ENCODE data around the gene AK4. TPM values are rescaled to one million over a fixed set of nuclear protein-coding genes. Genes with fewer than 3 reads are reported as not detected.

The AK4 gene
- total RNA-seq, 1 experiment from 2014 or later, result 8.9 TPM

DNA sequence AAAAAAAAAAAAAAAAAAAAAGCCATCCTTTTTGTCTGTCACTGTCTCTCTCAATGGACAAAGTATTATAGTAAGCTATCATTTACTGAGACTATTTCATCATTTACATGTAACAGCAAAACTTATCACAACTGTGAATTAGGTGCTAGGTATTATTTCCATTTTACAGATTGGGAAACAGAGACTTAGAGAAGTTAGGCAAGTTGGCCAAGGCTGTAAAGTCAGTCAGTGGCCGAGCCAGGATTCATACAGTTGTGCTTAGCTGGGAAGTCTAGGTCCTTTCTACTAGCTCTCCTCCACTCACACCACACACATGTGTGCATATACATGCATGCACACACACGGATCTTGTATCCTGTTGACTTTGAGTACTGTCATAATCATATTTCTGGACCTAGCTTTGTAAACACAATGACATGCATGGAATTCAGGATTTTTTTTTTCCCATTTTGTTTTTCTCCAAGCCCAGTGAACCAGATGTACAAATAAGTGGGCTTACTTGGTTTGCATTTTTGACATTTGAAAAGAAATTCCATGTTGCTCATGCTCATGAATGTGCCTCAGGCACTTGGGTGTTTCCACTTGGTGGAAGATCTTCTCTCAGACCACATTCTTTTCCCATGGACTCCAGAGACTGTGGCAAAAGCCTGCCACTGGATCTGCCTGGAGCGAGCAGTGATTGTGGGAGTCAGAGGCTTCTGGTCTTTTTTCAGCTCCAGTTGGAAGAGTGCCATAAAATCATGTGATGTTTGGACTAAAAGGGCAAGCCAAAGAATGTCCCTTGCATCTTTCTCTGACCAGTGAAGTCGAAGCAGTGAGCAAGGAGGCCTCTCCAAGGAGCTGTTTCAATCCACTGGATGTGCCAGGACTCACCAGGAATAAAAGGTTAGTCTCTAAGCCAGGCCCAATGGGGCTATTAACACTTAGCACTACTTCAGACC lies 99.7 kb downstream of the AK4 start:
- DNase-seq (ENCODE audit: low spot score), result peak; percentile 51

DNA sequence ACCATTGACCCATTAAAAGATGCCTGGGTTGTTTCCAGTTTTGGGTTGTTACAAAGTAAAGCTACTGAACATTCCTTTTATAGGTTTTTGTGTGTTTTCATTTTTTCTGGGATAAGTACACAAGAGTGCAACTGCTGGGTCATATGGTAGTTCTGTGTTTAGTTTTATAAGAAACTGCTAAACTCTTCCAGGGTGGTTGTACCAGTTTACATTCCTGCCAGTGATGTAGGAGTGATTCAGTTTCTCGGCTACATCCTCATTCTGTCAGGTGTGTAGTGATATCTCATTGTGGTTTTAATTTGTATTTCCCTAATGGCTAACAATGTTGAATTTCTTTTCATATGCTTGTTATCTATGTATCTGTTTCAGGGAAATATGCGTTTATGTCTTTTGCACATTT lies 102.8 kb downstream of the AK4 start:
- DNase-seq (ENCODE audit: low spot score), result no peak

DNA sequence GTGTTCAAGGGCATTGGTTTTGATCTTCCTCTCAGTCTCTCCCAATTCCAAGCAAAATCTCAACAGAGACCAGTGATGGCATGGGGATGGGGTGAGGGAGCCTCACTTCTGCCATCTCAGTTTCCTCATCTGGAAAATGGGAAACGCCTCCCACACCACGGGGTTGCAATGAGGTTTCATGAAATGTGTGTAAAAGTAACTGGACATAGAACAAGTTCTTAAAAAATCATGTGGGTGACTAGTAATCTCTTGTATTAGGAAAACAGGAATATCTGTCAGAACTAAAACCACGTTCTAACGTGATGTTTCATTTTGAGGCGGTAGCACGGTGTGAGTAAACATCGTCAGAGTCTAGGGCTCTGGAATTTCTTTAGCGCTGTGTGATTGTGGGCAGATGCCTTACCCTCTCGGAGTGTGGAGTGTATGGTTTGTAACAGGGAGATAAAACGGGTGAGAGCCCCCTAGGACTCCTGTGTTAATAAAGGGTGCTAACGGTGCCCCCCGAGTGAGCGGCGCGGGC lies 105.9 kb downstream of the AK4 start:
- peak; percentile 16 for DNase-seq (ENCODE audit: low spot score)

DNA sequence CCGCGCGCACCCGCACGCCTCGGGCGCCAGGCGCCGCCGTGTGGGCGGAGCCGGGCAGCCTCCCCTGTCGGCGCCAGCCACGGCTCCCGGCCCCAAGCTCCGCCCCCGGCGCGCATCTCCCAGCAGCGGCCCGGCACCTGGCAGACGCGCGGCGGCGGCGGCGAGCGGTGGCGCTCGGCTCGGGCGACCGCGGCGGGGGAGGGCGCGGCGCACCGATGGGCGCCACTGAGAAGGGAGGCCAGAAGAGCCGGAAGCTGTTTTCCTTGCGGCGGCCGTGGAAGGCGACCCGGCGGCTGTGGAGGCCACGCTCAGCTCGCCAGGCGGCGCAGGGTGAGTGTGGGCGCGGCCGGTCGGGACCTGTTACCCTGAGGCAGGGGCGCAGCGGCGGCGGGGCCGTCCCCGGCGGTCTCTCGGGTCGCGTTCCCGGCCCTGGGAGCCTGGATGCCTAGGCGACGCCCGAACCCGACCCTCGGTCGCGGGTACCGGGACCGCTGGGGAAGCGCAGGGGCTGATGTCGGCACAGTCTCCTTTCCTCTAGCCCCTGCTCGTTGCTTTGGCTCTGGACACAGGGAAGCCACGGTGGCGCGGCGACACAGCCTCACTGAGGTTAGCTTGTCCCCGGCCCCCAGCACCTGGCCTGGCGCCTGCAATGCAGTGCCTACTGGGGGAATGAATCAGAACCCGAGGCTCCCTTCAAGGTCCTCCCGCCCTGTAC lies 106.5 kb downstream of the AK4 start:
- peak; percentile 36 for DNase-seq (ENCODE audit: low spot score)

DNA sequence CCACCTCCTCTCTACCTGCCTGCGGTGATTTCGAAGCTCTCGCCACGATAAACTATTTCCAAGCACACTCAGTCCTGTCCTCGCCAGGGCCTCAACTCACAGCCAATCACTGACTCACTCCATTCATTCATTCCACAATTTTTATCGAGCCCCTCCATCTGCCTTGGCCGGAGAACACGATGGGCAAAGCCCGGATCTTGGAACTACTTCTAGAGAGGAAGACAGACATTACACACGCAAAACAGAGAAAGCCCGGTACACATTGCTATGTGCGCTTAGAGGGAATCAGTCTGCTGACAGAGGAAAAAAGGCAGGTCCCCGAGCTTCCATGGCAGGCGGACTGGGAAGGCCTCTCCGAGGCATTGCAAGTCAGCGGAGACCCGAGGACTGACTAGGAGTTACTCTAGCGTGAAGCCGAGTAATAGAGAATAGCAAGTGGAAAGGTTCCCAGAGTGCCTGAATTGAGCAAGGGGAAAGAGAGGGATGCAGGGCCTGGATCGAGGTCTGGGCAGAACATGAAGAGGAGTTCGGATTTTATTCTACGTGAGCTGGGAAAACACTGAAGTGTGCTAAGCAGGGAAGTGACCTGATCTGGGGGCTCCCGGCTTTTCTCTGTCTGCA lies 107.1 kb downstream of the AK4 start:
- no peak for DNase-seq (ENCODE audit: low spot score)

DNA sequence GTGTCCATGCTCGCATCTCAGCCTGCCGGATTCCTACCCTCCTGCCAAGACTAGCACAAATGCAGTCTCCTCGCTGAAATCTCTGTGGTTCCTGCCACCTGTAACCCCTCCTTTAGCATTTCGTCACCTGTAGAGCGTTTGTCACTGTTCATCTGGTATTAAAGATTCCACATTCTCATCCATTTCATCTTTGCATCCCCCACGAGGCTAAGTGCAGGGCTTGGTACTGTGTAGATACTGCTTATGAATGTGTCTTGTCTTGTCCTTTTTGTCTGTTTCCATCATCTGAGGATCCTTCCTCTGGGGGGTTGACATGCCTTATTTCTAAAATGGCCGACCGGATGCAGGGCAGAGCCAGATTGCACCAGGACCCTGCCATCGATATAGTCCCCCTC lies 107.7 kb downstream of the AK4 start:
- no peak for DNase-seq (ENCODE audit: low spot score)

DNA sequence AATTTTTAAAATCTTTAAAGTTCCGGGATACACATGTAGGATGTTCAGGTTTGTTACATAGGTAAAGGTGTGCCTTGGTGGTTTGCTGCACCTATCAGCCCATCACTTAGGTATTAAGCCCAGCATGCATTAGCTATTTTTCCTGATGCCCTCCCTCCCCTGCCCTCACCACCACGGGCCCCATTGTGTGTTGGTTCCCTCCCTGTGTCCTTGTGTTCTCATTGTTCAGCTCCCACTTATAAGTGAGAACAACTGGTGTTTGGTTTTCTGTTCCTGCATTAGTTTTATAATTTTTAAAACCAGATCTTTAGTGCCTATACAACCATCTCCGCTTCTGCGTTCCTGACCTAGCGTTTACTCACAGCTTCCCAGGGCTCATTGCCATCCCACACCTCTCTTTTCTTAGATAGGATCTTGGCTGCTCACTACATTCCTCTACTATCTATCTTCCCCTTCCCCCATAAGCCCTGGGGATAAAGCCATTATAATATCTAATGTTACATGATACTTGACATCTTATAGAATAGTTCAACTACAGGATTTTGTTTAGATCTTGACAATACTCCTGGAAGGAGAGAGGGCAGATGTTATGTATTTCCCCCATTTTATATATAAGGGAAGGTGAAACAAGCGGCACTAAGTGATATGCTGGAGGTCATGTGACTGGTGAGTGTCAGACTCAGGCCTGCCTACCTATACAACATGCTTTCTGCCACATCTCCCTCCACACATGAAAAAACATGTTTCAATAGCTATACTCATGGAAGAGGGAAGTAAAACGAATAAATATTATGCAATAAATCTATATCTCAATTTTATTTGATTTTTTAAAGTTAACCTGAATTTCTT lies 109.1 kb downstream of the AK4 start:
- DNase-seq (ENCODE audit: low spot score), result no peak

DNA sequence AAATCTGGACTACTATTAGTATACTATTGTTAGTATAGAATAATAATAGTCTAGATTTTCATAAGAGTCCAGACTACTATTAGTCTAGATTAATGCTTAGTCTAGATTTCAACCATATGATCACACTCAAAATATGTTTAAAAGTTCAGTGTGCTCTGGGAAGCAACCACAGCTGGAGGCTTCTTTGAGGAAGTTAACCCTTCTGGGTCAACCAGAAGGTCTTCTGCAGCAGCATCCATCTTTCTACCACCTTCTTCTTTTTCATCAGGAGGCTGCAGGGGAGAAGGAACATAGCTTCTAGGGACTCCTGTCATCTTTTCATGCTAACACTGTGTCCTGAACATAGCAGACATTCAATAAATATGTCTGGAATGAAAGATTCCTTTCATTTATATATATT lies 110.1 kb downstream of the AK4 start:
- no peak for DNase-seq (ENCODE audit: low spot score)

DNA sequence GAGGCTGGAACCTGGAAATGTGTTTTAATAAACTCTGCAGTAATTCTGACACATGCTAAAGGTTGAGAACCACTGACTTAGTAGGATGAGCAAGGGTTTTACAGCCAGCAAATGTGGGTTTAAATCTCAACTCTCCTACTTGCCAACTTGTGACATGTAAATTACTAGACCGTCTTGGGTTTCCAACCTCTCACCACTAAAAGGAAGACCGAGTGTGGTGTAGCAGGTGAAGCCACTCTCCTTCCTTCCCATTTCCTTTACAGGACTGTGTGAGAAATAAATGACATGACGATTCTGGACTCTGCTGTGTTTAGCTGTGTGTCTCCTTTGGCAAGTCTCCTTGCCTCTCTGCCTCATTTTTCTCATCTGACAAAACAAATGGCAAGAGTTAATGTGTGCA lies 111.8 kb downstream of the AK4 start:
- no peak for DNase-seq (ENCODE audit: low spot score)

DNA sequence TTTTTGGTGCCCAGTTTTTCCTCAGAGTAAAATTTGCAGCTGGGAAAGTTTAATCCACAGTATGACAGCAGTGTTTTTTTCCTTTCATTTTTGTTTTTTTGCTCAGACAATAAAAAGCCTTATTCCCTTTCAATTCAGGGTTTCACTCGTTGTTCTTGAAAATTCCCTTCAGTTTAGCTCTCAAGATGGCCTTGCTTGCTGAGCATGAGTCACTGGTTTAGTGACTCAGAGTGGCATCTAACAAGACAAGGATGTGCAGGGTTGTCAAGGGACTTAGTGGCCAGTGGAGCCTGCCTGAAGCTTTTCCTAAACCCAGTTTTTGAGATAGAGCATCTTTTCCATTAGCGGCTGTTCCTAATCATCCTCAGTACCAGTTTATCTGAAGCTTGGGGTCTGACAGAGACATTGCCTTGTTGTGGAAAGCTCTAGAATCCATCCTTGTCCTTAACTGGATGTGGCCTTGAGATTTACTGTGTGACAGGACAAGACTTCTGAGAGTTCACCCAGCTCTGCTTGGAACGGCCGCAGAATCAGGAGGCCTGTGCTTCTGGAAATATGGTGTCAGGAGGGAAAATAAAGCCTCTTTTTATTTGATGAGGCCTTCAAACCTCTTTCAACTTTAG lies 113.0 kb downstream of the AK4 start:
- peak; percentile 73 for DNase-seq (ENCODE audit: low spot score)

DNA sequence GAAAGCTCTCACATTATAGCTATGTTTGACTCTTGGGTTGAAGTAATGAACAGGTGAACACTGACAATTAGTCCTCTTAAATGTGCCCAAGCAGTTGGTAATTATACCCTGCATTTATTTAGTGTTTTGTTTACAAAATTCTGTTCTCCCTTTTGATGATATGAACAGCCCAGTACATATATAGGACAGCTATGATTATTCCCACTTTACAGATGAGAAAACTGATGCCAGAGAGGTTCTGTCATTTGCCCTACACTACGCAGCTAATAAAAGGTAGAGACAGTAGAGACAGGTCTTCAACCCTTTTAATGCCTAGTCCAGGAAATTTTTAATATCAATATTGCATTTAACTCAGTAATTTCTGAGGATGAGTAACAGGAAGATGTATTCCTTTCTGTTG lies 115.3 kb downstream of the AK4 start:
- no peak for DNase-seq (ENCODE audit: low spot score)

DNA sequence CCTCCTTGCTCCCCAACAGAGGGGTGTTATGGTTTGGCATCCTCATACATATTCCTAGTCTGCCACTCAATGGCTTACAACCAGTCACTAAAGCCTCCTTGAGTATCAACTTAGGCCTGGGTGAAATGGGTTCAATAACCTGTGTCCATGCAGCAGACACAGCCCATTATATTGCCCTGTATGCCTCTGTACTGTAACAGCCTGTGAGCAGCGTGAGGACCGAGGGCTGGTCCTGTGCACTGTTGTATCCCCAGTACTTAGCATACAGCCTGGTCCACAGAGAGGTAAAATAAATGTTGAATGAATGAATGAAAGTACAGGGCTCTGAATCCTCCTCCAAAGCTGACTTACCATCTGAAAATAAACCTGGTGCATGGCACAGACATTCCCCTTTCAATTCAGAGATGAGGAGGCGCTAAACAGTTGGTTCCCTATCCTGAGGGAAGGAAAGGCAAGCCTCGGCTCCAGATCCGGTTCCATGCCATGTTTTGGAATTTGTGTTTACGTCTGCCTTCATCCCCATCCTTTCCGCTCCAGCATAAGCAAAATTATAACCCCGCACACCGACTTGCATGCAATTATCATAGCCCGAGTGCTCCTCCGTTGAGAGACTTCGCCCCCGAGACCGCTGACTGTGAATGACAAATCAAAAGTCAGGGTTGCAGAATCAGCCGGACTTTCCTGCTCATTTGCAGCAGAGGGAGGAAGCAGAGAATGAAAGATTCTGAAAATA lies 116.4 kb downstream of the AK4 start:
- DNase-seq (ENCODE audit: low spot score), result peak; percentile 50

DNA sequence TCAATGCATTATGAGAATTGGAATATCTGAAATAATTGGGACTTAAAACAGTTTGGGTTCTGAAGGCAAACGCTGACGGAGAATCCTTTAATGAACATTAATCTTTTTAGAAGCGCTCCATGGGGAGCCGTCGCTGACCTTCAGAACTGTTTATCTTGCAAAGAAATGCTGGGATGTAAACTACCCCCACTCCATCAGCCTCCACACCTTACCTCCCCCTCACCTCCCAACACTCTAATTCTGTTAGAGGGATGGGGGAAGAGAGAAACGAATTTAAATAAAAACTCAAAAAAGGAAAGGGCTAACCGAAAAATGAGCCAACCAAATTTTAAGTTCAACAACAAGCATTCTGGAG lies 117.3 kb downstream of the AK4 start:
- no peak for DNase-seq (ENCODE audit: low spot score)

DNA sequence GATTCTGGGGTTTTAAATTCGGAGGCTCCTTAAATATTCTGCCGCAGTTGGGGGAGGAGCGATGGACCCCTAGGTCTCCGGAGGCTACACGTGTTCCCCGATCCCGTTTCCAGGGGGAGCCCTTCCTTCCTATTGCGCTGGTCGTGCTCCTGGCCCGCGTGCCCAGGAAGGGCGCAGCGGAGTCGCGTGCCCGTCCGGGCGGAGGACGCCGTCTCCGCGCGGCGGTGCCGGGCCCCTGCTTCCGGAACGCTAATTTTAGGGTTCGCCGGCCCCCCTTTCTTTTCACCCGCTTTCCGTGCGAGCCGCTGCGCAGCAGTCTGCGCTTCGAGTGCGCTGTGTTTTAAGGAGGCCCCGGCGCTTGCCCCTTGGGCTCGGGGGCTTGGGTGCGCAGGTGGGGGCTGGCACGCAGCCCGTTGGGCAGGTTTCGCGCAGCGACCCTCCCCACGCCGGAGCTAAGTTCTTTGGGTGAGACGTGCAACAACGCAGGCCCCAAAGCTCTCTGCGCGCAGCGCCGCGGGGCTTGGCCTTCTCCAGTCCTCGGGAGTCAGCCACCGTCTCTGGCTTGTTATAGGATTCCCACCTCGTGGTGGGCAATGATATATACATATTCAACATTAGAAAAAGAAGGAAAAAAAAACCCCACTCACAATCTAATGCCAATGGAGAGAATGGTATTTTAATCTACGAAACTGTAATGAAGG lies 117.8 kb downstream of the AK4 start:
- no peak for DNase-seq (ENCODE audit: low spot score)

DNA sequence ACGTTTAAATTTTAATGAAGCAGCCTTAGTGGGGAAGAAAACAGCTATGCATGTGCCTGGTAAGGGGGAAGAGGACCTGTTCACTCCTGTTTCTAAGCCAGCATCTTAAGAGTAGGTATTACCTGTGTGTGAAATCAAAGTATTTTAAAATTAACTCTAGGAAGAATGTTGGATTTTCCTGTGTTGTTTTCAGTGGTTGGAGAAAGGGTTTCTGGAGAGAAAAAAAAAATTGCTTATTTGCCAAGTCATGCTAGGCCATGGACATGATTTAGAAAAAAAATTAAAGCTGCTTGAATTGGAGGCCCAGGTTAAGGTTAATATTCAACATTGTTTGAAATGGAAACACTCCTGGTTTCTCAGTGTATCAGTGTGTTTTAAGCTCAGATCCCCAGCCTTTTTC lies 118.5 kb downstream of the AK4 start:
- no peak for DNase-seq (ENCODE audit: low spot score)

DNA sequence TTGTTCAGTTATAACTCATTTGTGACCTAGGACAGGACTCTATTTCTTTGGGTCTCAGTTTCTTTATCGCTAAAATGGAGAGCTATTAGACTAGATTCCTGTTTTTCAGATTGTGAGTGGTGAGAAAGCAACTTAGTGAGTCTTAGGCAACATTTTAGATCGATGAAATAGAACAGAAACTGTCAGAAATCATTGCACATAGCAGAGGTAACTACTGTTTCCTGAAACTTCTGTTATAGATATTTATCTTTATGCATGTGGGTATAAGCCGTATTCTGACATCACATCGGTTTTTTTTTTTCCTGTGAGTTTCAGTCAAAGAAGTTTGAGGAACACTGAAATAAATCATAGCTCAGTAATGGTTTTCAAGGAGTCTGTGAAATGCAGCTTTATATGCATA lies 119.3 kb downstream of the AK4 start:
- DNase-seq (ENCODE audit: low spot score), result no peak

DNA sequence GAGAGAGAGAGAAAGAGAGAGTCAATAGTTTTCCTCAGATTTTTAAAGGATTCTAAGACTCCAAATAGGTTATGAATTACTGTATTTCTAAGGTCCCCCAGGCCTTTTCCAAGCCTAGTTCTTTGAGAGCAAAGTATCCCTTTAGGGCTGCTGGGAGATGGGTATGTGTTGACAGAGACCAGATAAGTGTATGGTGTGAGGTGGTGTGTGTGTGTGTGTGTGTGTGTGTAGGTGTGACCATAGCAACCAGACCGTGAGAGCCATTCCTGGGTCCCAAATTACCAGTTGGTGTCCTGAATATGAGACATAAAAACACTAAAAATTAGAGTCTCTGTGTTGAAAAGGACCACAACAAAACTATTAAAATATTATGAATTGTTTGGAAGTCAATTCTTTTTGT lies 119.7 kb downstream of the AK4 start:
- no peak for DNase-seq (ENCODE audit: low spot score)

DNA sequence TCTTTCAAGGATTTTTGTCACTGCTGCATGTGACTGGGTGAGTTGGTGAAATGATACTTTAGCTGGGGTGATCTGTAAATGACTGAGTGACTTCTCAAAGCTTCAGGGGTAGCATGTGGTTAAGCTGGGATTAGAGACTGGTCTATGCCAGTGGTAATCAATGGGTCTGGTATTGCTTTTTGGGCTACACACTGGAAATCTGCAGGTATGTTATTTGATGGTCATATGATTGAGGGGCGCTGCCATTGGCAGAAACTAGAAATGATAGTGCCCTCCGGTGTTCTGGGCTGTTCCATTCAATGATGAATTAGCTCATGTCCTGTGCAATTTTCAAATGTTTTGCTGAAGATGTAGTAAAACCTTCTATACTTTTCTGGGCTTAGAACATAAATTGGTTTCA lies 121.6 kb downstream of the AK4 start:
- no peak for DNase-seq (ENCODE audit: low spot score)

DNA sequence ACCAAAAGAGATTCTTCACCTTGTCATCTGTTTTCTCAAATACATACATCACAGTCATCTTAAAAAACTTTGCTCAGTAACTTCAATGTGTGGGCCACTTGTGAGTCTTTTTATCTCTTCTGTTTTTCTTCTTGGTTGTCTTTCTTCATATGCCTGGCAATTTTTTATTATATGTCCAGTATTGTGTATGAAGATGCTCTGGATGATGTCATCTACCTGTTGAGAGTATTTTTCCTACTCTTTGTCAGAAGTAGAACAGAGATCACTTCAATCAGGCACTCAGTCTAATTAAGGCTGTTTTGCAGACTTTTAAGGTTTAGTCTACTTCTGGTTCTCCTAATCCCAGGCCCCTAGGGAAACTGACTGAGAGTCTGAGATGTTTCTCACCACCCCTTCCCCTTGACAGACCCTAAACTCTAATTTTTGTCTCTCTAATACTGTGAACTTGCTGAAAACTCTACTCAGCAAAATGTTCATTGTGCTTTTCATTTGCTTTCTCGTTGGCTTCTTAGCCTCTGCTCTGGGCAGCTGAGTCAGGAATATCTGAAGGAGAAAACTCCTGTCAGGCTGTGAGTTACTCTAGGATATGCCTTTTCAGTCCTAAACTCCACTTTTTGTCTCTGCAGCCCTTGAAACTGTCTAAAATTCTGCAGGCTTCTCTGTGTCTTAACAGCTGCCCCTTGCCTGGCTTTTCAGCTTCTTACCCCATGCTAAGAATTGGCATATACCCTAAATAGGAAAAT lies 128.4 kb downstream of the AK4 start:
- DNase-seq (ENCODE audit: low spot score), result no peak
